OCI-LY7 (cell line): ENCODE measurements around the gene GNAI2. TPM values are rescaled to one million over a fixed set of nuclear protein-coding genes. Genes with fewer than 3 reads are reported as not detected.
A peak's percentile ranks its signal among the peaks of the same experiment; 100 is the strongest.

Experiments
- BruUV-seq: library from RNA; stranded (reverse); fragments of 400-500 nt; replicated peaks from 2 replicates; lab custom pipeline; 2021; lab: Mats Ljungman, UMichigan
- CTCF ChIA-PET: fragments of 300-600 bp; sonication (Branson Sonifier 250); formaldehyde crosslinking; loops from one replicate; lab custom pipeline; 2022; ENCODE audit warnings: antibody characterized with exemption; ENCODE audit not compliant: unreplicated experiment; lab: Charles Lee
- POLR2A ChIA-PET: fragments of 300-600 bp; sonication (Branson Sonifier 250); formaldehyde crosslinking; loops from one replicate; lab custom pipeline; 2022; ENCODE audit warnings: antibody characterized with exemption; lab: Charles Lee
- DNase-seq: peaks from one replicate; pipeline ENCODE4 v3.0.0-alpha.2; 2015; ENCODE audit warnings: low spot score
- H2AFZ ChIP-seq: fragments of 200-600 bp; sonication (generic), shearing (Covaris generic); 2 replicates; pipeline ENCODE4 v1.6.1; 2014; ENCODE audit warnings: mild to moderate bottlenecking, antibody characterized with exemption, low read length, moderate library complexity
- H3K27ac ChIP-seq: fragments of 200-600 bp; sonication (generic); 2 replicates; pipeline ENCODE4 v1.5.1; 2014; ENCODE audit warnings: mixed run types, low read depth, mild to moderate bottlenecking, moderate library complexity, low read length, inconsistent platforms; ENCODE audit not compliant: poor library complexity, severe bottlenecking
- H3K36me3 ChIP-seq: fragments of 200-600 bp; sonication (generic); 2 replicates; pipeline ENCODE4 v1.6.1; 2014; ENCODE audit warnings: mild to moderate bottlenecking, antibody characterized with exemption, low read length, moderate library complexity, mixed read lengths; ENCODE audit not compliant: insufficient read depth
- H3K4me1 ChIP-seq: fragments of 200-600 bp; sonication (generic); 2 replicates; pipeline ENCODE4 v1.5.1; 2014; ENCODE audit warnings: mild to moderate bottlenecking, low read length; ENCODE audit not compliant: insufficient read depth, poor library complexity, severe bottlenecking
- H3K4me2 ChIP-seq: fragments of 200-600 bp; sonication (generic); 2 replicates; pipeline ENCODE4 v1.6.1; 2014; ENCODE audit warnings: mild to moderate bottlenecking, low read length
- H3K4me3 ChIP-seq: fragments of 200-600 bp; sonication (generic); 2 replicates; pipeline ENCODE4 v1.5.1; 2014; ENCODE audit warnings: mild to moderate bottlenecking, low read depth, low read length; ENCODE audit not compliant: poor library complexity, severe bottlenecking
- H3K79me2 ChIP-seq: fragments of 200-600 bp; sonication (generic); 2 replicates; pipeline ENCODE4 v1.6.1; 2016; ENCODE audit warnings: low read depth, mild to moderate bottlenecking, low read length, moderate library complexity, mixed read lengths; ENCODE audit not compliant: insufficient read depth
- H3K9me2 ChIP-seq: fragments of 200-600 bp; sonication (generic); 2 replicates; pipeline ENCODE4 v1.6.1; 2016; ENCODE audit warnings: mild to moderate bottlenecking, low read length, mixed read lengths; ENCODE audit not compliant: insufficient read depth
- H3K9me3 ChIP-seq: fragments of 200-600 bp; sonication (generic); 2 replicates; pipeline ENCODE4 v1.6.1; 2014; ENCODE audit warnings: mild to moderate bottlenecking, mixed run types, low read length, mixed read lengths
- H4K20me1 ChIP-seq: fragments of 200-600 bp; sonication (generic); 2 replicates; pipeline ENCODE4 v1.6.1; 2014; ENCODE audit warnings: mild to moderate bottlenecking, antibody characterized with exemption, low read length, moderate library complexity, mixed read lengths; ENCODE audit not compliant: insufficient read depth
- EZH2phosphoT487 ChIP-seq: fragments of 200-600 bp; sonication (generic); IDR thresholded peaks from 2 replicates; pipeline ENCODE4 v1.6.1; 2018; ENCODE audit warnings: low read depth, borderline replicate concordance, mild to moderate bottlenecking, mixed run types, antibody characterized with exemption, low read length, moderate library complexity, mixed read lengths
- intact Hi-C: fragments of 100-400 bp; cut with micrococcal nuclease; formaldehyde crosslinking; loops from one replicate; pipeline ENCODE4 v1.10.0; 2022; ENCODE audit not compliant: unreplicated experiment
- total RNA-seq, 2 experiments: library from RNA; depleted of rRNA in 1 of 2; stranded (reverse); fragments of >200 nt in 1 of 2; shearing (Covaris generic) in 1 of 2; gene quantifications; 2 replicates each; pipeline ENCODE4 v1.2.3, GENCODE V29; 2014 to 2022
- TF ChIP-seq, protein P1 (sequence below): fragments of 200-600 bp; sonication (generic); conservative IDR thresholded peaks from 2 replicates; pipeline ENCODE4 v1.5.1; 2014; ENCODE audit warnings: mild to moderate bottlenecking, antibody characterized with exemption, low read length, moderate library complexity, mixed read lengths

The GNAI2 gene
- total RNA-seq, 2 experiments from 2014 or later = 190 to 256 TPM

DNA sequence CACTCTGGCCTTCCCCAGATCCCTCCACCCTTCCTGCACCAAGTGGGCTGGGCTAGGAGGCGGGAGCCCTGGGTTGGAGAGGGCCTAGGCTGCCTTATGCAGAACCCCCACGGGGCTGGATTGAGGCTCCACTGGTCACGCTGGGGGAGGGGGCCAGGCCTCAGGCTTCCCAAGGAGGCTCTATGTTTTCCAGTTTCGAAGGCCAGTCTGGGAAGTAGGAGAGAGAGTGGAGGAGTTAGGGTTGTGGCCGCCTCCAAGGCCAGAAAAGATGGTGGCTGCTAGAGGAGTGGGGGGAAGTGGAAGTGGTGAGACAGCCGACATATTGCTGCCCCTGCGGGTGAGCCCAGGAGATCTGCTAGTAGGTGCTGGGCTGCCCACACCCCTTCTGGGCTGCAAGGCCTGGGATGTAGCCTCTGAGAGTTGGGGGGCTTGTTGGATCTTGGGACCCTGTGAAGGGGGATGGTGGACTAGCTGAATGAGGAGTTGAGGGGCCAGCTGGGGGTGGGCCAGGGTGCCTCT lies 1.2 kb downstream of the GNAI2 start:
- H3K9me2 ChIP-seq = no peaks in the 10 kb centered on the region
- peak; percentile 58 for DNase-seq
- H3K4me2 ChIP-seq = peak overlapping the region; percentile 87
- POLR2A ChIA-PET = interaction anchor here (0.6 to 0.9 kb wide), 8 partner anchors 9 to 1282 kb away, joined by 3 to 6 read pairs (median 4); partner anchors contain the start of gene SEMA3B
- BruUV-seq = no TSS peak
- peaks cover 58% of the 10 kb centered on the region for H3K79me2 ChIP-seq
- H3K4me1 ChIP-seq = peaks cover 54% of the 10 kb centered on the region
- H4K20me1 ChIP-seq = peaks cover 6% of the 10 kb centered on the region; the same call in 1 of the 2 replicates
- intact Hi-C loops = loop anchor here (1.0 to 5.0 kb wide), 3 partner anchors 9 to 330 kb away; partner anchors contain the start of genes C3orf18 and HEMK1
- peak overlapping the region; percentile 80 for H3K4me3 ChIP-seq
- peaks cover 27% of the 10 kb centered on the region; the same call in 1 of the 2 replicates for H3K36me3 ChIP-seq
- CTCF ChIA-PET = interaction anchor here (1.4 kb wide), 1 partner anchor 9 kb away, joined by 3 read pairs; no protein-coding TSS in a partner anchor
- no peak overlapping the region; the same call in 1 of the 2 replicates for H2AFZ ChIP-seq
- H3K27ac ChIP-seq = peak overlapping the region; percentile 64
- TF ChIP-seq, protein P1, sequence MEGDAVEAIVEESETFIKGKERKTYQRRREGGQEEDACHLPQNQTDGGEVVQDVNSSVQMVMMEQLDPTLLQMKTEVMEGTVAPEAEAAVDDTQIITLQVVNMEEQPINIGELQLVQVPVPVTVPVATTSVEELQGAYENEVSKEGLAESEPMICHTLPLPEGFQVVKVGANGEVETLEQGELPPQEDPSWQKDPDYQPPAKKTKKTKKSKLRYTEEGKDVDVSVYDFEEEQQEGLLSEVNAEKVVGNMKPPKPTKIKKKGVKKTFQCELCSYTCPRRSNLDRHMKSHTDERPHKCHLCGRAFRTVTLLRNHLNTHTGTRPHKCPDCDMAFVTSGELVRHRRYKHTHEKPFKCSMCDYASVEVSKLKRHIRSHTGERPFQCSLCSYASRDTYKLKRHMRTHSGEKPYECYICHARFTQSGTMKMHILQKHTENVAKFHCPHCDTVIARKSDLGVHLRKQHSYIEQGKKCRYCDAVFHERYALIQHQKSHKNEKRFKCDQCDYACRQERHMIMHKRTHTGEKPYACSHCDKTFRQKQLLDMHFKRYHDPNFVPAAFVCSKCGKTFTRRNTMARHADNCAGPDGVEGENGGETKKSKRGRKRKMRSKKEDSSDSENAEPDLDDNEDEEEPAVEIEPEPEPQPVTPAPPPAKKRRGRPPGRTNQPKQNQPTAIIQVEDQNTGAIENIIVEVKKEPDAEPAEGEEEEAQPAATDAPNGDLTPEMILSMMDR = no peak
- no peak for TF ChIP-seq EZH2phosphoT487
- H3K9me3 ChIP-seq = no peaks in the 10 kb centered on the region

DNA sequence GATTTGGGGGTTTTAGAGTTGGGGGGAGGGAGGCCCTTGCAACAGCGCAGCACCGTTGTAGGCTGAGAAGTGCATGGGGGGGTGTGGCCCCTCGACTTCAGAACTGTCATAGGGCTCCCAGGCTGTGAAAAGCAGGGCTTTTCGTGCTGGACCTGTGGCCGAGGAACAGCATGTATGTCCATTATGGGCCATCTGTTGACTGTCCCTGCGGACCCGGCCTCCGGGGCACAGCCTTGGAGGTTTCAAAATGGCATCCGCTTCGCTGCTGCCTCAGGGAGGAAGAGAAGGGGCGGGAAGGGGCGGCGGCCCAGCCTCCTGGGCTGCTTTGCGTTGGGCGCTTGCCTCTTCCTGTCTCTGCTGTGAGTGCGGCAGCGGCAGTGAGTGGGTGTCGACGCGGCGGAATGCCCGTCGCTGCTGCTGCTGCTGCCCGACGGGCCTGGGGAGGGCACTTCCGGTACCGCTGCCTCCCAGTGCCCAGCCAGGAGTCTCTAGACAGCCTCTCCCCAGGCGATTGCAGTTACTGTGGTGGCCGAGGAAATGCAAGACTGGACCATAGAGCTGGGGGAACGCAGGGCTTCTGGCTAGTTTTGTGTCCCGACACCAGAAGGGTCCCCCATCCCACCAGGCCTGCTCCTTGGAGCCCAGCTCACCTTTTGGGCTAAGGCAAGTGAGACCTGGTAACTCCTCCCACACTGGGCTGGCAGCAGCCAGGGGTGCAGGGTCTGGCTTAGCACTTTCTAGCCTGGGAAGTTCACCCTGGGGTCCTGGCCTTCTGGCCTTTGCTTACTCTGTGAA lies 1.9 kb downstream of the GNAI2 start:
- CTCF ChIA-PET = interaction anchor here (1.4 kb wide), 1 partner anchor 9 kb away, joined by 3 read pairs; no protein-coding TSS in a partner anchor
- H2AFZ ChIP-seq = no peak overlapping the region; the same call in 1 of the 2 replicates
- H3K9me2 ChIP-seq = no peaks in the 10 kb centered on the region
- peaks cover 27% of the 10 kb centered on the region; the same call in 1 of the 2 replicates for H3K36me3 ChIP-seq
- H3K4me1 ChIP-seq = peaks cover 62% of the 10 kb centered on the region
- POLR2A ChIA-PET = interaction anchor here (0.6 to 1.0 kb wide), 8 partner anchors 9 to 433 kb away, joined by 3 to 6 read pairs (median 4); partner anchors contain the start of gene SEMA3B
- TF ChIP-seq EZH2phosphoT487 = no peak
- TF ChIP-seq, protein P1 = no peak
- H3K79me2 ChIP-seq = peaks cover 65% of the 10 kb centered on the region
- peak overlapping the region; percentile 64 for H3K27ac ChIP-seq
- intact Hi-C loops = loop anchor here (1.0 to 5.0 kb wide), 3 partner anchors 8 to 329 kb away; partner anchors contain the start of genes C3orf18 and HEMK1
- peak; percentile 90 for DNase-seq
- H3K4me2 ChIP-seq = peak overlapping the region; percentile 87
- BruUV-seq = no TSS peak
- H3K4me3 ChIP-seq = peak overlapping the region; percentile 80
- peaks cover 7% of the 10 kb centered on the region; the same call in 1 of the 2 replicates for H4K20me1 ChIP-seq
- H3K9me3 ChIP-seq = no peaks in the 10 kb centered on the region
